RWPE1 (cell line): ENCODE results near the gene AFDN.

ENCODE experiments used
- CTCF ChIA-PET: fragments of 350-600 bp; sonication (Branson Sonifier 250); formaldehyde crosslinking; extraction: SDS; loops from one replicate; lab custom pipeline; 2021; lab: Yijun Ruan, JAX
- POLR2A ChIA-PET: fragments of 400-600 bp; formaldehyde crosslinking; extraction: SDS; loops from one replicate; lab custom pipeline; 2020; ENCODE audit warnings: antibody characterized with exemption; ENCODE audit not compliant: low non-redundant PET; lab: Yijun Ruan, JAX
- DNase-seq: peaks from one replicate; pipeline ENCODE4 v3.0.0; 2012; ENCODE audit warnings: low spot score
- H3K27ac ChIP-seq: fragments of 450-650 bp; 2 replicates; pipeline ENCODE4 v1.5.1; 2017
- TF ChIP-seq, protein P1 (sequence below): fragments of 450-650 bp; conservative IDR thresholded peaks from 2 replicates; pipeline ENCODE4 v1.5.1; 2017; ENCODE audit warnings: low read depth, mild to moderate bottlenecking

Gene AFDN

DNA sequence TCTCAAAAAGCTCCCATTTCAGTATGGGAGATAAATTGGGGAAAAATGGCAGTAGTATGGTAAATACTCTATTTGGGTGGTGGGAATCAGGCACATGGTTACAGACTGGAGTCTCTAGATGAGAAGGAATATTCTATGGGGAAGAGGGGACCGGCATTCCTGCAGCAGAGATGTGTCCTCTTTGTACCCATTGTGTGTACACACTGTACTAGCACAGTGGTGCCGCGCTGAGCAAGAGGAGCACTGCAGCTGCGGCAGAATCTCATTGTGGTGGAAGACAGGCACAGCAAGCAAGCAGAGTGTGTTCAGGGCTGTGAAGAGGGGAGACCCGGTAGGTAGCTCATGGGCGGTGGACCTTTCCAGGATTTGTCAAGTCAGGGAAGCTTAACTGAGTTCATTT is 13.0 kb downstream of the AFDN start:
- TF ChIP-seq, protein P1, sequence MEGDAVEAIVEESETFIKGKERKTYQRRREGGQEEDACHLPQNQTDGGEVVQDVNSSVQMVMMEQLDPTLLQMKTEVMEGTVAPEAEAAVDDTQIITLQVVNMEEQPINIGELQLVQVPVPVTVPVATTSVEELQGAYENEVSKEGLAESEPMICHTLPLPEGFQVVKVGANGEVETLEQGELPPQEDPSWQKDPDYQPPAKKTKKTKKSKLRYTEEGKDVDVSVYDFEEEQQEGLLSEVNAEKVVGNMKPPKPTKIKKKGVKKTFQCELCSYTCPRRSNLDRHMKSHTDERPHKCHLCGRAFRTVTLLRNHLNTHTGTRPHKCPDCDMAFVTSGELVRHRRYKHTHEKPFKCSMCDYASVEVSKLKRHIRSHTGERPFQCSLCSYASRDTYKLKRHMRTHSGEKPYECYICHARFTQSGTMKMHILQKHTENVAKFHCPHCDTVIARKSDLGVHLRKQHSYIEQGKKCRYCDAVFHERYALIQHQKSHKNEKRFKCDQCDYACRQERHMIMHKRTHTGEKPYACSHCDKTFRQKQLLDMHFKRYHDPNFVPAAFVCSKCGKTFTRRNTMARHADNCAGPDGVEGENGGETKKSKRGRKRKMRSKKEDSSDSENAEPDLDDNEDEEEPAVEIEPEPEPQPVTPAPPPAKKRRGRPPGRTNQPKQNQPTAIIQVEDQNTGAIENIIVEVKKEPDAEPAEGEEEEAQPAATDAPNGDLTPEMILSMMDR: no peak
- no peak for DNase-seq
- ChIA-PET POLR2A (no interaction called here), CTCF (no interaction called here)
- H3K27ac ChIP-seq: no peak overlapping the region

DNA sequence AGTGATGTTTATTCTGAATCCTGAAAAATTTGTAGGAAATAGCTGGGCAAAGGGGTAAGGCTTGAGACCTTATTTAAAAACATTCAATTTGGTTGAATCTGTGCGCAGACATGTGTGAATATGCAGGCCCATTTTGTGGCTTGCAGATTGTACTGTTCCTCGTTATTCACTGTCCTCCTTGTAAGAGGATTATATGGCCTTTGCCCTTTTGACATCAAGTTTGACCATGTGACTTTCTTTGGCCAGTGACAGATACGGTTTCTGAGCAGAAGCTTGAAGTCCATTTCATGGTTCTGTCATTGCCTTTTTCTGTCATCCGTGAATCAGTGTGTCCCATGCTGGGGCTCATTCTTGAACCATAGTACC is 13.4 kb downstream of the AFDN start:
- H3K27ac ChIP-seq: no peak overlapping the region
- ChIA-PET CTCF (no interaction called here), POLR2A (no interaction called here)
- TF ChIP-seq, protein P1: no peak
- DNase-seq: no peak

DNA sequence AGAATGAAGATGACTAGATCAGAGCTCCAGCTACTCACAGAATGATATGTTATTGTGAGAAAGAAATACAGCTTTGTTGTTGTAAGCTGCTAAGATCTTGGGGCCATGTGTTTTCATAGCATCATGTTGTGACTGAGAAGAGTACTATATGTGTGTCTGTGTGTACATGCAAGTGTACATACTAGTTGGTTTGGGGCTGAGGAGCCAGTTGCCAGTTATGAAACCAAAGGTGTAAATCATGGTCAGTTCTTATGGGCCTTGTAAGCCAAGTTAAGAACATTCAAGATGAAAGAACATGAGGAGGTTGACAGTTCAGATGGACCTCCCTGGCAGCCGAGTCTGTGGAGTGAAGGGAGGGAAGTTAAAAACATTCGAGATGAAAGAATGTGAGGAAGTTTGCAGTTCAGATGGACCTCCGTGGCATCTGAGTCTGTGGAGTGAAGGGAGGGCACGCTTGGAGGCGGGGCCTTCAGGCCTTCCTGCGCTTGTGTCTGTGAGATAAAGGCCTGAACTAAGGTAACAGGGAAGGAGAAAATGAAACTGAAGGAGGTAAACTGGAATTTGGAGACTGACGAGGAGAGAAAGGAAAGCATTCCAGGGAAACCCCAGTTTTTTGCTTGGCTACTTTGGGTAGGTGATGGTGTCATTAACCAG is 13.9 kb downstream of the AFDN start:
- ChIA-PET CTCF (no interaction called here), POLR2A (no interaction called here)
- no peak overlapping the region for H3K27ac ChIP-seq

DNA sequence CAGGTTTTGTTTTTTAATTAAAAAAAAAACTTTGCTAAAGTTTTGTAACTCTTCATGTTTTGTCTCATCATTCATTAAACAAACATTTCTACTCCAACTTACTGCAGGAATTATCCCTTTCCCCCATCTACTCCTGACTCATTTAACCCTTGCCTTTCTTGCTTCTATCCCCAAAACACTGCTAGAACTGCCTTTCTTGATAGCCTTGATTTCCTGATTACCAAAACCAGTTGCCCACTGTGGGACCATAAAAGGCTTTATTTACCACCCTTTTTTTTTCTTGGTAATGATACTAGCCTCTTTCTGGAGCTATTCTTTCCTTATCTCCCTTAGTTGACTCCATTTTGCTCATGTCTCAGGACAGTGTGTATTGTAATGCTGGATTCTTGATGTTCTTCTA is 15.3 kb downstream of the AFDN start:
- TF ChIP-seq, protein P1: no peak
- CTCF ChIA-PET: no interaction called here
- DNase-seq: no peak
- POLR2A ChIA-PET: no interaction called here
- no peak overlapping the region for H3K27ac ChIP-seq

More for the DNA sequence above, 13.9 kb downstream of the AFDN start:
- TF ChIP-seq, protein P1: no peak
- no peak for DNase-seq

DNA sequence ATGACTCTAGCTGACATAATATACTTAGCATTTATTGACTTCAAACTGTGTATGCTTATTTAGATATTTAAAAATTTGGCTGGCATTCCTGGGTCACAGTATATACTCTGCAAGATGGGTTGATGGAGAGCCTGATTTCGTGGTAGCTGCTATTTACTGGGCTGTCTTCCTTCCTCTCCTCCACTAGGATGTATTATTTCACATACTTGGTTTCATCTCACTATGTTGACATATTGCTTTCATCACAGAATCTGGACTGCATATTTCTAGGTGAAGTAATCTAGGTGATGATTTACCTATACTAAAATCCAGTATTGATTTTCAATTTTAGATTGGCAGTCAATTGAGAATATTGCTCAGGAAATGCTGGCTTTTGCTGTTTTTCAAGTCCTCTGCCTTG is 15.7 kb downstream of the AFDN start:
- no peak overlapping the region for H3K27ac ChIP-seq
- CTCF ChIA-PET: no interaction called here

DNA sequence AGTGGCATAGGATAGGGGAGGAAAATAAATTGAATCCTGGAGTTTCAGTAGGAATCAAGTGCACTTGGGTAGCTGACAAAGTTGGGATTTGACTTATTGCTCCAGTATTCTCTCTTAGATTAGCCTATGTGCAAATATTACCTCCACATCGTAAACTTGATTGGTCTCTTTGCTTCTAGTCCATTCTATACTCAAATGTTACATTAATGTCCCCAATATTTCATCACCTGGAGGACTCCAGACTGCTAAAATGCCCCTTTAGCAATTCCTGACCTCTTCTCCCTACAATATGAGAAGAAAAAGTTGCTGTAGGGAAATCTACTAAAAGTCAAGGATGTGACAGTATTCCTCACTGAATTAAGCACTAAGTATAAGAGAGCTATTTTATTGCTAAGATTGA is 16.3 kb downstream of the AFDN start:
- TF ChIP-seq, protein P1: no peak
- no peak for DNase-seq
- CTCF ChIA-PET: interaction anchor here (1.2 kb wide), 1 partner anchor 12 kb away, joined by 4 read pairs; no protein-coding TSS in a partner anchor
- H3K27ac ChIP-seq: no peak overlapping the region
- POLR2A ChIA-PET: no interaction called here

More for the DNA sequence above, 15.7 kb downstream of the AFDN start:
- POLR2A ChIA-PET: no interaction called here
- TF ChIP-seq, protein P1: no peak
- DNase-seq: no peak

DNA sequence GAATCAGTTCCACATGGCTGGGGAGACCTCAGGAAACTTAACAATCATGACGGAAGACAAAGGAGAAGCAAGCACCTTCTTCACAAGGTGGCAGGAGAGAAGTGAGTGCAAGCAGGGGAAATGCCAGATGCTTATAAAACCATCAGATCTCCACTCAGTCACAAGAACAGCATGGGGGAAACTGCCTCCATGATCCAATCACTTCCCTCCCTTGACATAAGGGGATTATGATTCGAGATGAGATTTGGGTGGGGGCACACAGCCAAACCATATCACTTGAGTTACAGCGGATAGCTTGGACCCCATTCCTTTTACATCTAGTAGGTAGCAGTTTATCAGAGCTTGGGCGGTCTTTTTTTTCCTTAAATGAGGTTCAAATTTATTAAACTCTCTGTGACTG is 19.1 kb downstream of the AFDN start:
- DNase-seq: no peak
- POLR2A ChIA-PET: no interaction called here
- no peak overlapping the region for H3K27ac ChIP-seq
- TF ChIP-seq, protein P1: no peak
- CTCF ChIA-PET: no interaction called here
